ENCODE measurements around the gene ZFY. TPM values are rescaled to one million over a fixed set of nuclear protein-coding genes. Genes with fewer than 3 reads are reported as not detected.

The ZFY gene
- total RNA-seq, 4 donors from 2014 or later = not detected

- TF ChIP-seq CTCF (IDR thresholded peaks at IDR 0.05) (no peak), POLR2A (IDR thresholded peaks at IDR 0.05) (no peak)
- Histone ChIP-seq H3K27ac (no peak overlapping the region), H3K9me3 (no peaks in the 10 kb centered on the region), H3K4me3 (no peak overlapping the region), H3K4me1 (no peaks in the 10 kb centered on the region), H3K36me3 (no peaks in the 10 kb centered on the region), H3K27me3 (no peaks in the 10 kb centered on the region)
- intact Hi-C loops (cut with DNase I; ENCODE audit: low total_unique reads) = no loop called here
- DNase-seq = no peak
Measured at GRCh38 chrY:3023606-3024005, 88.4 kb downstream of the ZFY start.

GRCh38 chrY:3025357-3025756, 90.2 kb downstream of the ZFY start:
- Histone ChIP-seq H3K27me3 (no peaks in the 10 kb centered on the region), H3K27ac (no peak overlapping the region), H3K4me3 (no peak overlapping the region), H3K9me3 (no peaks in the 10 kb centered on the region), H3K4me1 (no peaks in the 10 kb centered on the region), H3K36me3 (no peaks in the 10 kb centered on the region)
- TF ChIP-seq CTCF (IDR thresholded peaks at IDR 0.05) (no peak), POLR2A (IDR thresholded peaks at IDR 0.05) (no peak)
- intact Hi-C loops (cut with DNase I; ENCODE audit: low total_unique reads) = no loop called here
- no peak for DNase-seq

Small RNA genes lying within 50 kb of the gene (small RNA-seq; reads per million reads assigned to genes)
- gene EEF1A1P41 = not detected

Other genes with a start within 250 kb of the ZFY start
- gene SRY, start 147.7 kb upstream of the ZFY start, total RNA-seq = not detected
- not detected for gene RPS4Y1, start 93.8 kb upstream of the ZFY start, total RNA-seq